ENCODE data around the gene HLTF.

DNA sequence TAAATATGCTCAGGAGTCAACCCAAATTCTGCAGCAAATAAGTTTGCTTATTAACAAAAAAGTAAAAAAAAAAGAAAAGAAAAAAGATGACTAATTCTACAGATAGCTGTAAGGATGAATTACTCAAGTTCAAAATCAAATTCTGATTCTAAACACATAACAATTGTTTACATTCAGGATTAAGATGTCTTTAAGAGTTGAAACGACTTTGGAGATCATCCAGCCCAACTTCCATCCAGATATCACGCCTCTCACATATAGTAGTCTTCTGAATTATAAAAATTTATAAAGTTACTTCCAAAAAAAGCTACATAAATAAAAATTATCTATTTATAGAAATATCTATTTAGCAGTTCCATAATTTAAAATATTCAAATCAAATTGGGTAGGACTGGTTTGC lies 55.2 kb downstream of the HLTF start:
- TF ChIP-seq, protein P1, sequence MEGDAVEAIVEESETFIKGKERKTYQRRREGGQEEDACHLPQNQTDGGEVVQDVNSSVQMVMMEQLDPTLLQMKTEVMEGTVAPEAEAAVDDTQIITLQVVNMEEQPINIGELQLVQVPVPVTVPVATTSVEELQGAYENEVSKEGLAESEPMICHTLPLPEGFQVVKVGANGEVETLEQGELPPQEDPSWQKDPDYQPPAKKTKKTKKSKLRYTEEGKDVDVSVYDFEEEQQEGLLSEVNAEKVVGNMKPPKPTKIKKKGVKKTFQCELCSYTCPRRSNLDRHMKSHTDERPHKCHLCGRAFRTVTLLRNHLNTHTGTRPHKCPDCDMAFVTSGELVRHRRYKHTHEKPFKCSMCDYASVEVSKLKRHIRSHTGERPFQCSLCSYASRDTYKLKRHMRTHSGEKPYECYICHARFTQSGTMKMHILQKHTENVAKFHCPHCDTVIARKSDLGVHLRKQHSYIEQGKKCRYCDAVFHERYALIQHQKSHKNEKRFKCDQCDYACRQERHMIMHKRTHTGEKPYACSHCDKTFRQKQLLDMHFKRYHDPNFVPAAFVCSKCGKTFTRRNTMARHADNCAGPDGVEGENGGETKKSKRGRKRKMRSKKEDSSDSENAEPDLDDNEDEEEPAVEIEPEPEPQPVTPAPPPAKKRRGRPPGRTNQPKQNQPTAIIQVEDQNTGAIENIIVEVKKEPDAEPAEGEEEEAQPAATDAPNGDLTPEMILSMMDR (conservative IDR thresholded peaks at IDR 0.05 in 1 of 2, IDR thresholded peaks at IDR 0.05 in 1 of 2; ENCODE audit: low read depth in 1 of 2, low read length in 2 of 2), result no peak
- no peak for TF ChIP-seq EZH2 (IDR thresholded peaks at IDR 0.05; ENCODE audit: low read length, missing control alignments)
